Transverse colon (tissue), 4 donors: Measurements from ENCODE around the gene PLCXD3. TPM values are rescaled to one million over a fixed set of nuclear protein-coding genes. Genes with fewer than 3 reads are reported as not detected.

Experiments
- DNase-seq: peaks from one replicate; pipeline ENCODE4 v3.0.0-alpha.2; 2019
- H3K27ac ChIP-seq, 4 donors: fragments of 200-600 bp; sonication (generic); 2 replicates each; pipeline ENCODE4 v1.5.1; 2016 to 2018; ENCODE audit warnings: inconsistent platforms in 4 of 4
- H3K27me3 ChIP-seq: fragments of 200-600 bp; sonication (generic); 2 replicates; pipeline ENCODE4 v1.5.1; 2017; ENCODE audit warnings: inconsistent platforms
- H3K36me3 ChIP-seq, 4 donors: fragments of 200-600 bp; sonication (generic); 2 replicates each; pipeline ENCODE4 v1.5.1; 2017 to 2019; ENCODE audit warnings: inconsistent platforms in 4 of 4
- H3K4me1 ChIP-seq, 4 donors: fragments of 200-600 bp; sonication (generic); 2 replicates each; pipeline ENCODE4 v1.5.1; 2017 to 2020; ENCODE audit warnings: inconsistent platforms in 4 of 4
- H3K4me3 ChIP-seq, 4 donors: fragments of 200-600 bp; sonication (generic); 1 replicate in 1 of 4; 2 replicates in 3 of 4; pipeline versions ENCODE4 v1.5.1 to v1.6.1; 2017 to 2019; ENCODE audit warnings: inconsistent platforms in 4 of 4
- H3K9me3 ChIP-seq, 2 donors: fragments of 200-600 bp; sonication (generic); 2 replicates each; pipeline ENCODE4 v1.5.1; 2017 to 2019; ENCODE audit warnings: inconsistent platforms in 2 of 2
- CTCF ChIP-seq, 5 experiments: fragments of 200-600 bp in 3 of 5; fragments of 450-650 bp in 2 of 5; sonication (generic) in 3 of 5; IDR thresholded peaks; 1 replicate in 2 of 5; 2 replicates in 3 of 5; pipeline ENCODE4 v1.5.1; 2016 to 2017; ENCODE audit warnings: antibody characterized with exemption in 5 of 5, inconsistent platforms in 3 of 5, mild to moderate bottlenecking in 2 of 5, moderate library complexity in 1 of 5
- EP300 ChIP-seq: sonication (generic); formaldehyde crosslinking; IDR thresholded peaks from one replicate; pipeline ENCODE4 v1.6.1; 2017; ENCODE audit warnings: antibody characterized with exemption, low read depth
- POLR2A ChIP-seq: fragments of 450-650 bp; IDR thresholded peaks from one replicate; pipeline ENCODE4 v1.6.1; 2016; ENCODE audit warnings: antibody characterized with exemption, mild to moderate bottlenecking, moderate library complexity
- POLR2AphosphoS5 ChIP-seq, 3 donors: sonication (generic); formaldehyde crosslinking; IDR thresholded peaks; one replicate each; pipeline ENCODE4 v1.6.1; 2016; ENCODE audit warnings: antibody characterized with exemption in 3 of 3
- WGBS, 2 donors: methylation state at CpG; one replicate each; pipeline ENCODE4 v1.1.5; 2018; ENCODE audit warnings: low coverage in 1 of 2; 5-methylcytosine and 5-hydroxymethylcytosine counted together
- in situ Hi-C, 4 donors: fragments of 200-750 bp; cut with MboI; loops; one replicate each; pipeline versions ENCODE4 v1.15.0 to v1.15.1; 2017; ENCODE audit warnings: low sequenced_read_pairs in 3 of 4, low pct_ligation_motif_present in 1 of 4, low pct_unique_long_range_greater_than_20kb in 1 of 4
- intact Hi-C: fragments of 100-400 bp; cut with DNase I; formaldehyde crosslinking; loops from one replicate; pipeline ENCODE4 v1.15.1; 2023; ENCODE audit warnings: low total_unique reads
- total RNA-seq, 4 donors: library from RNA; depleted of rRNA; stranded (reverse); fragments of >200 nt; gene quantifications; one replicate each; pipeline ENCODE4 v1.1.0, GENCODE V29; 2016

The PLCXD3 gene
- total RNA-seq, 4 donors from 2014 or later: 0.64 to 1.9 (median 0.68) TPM; not detected in 1

GRCh38 chr5:41517909-41518308 is 7.5 kb upstream of the PLCXD3 start:
- no peaks in the 10 kb centered on the region for H3K9me3 ChIP-seq
- in situ Hi-C loops: no loop called here
- no peak for DNase-seq
- no peak overlapping the region for H3K27ac ChIP-seq
- no peaks in the 10 kb centered on the region for H3K4me1 ChIP-seq
- intact Hi-C loops: no loop called here
- TF ChIP-seq CTCF (IDR thresholded peaks at IDR 0.05): no peak
- no peak for TF ChIP-seq POLR2AphosphoS5 (IDR thresholded peaks at IDR 0.05)
- no peak for TF ChIP-seq POLR2A
- TF ChIP-seq EP300: no peak
- H3K4me3 ChIP-seq: no peak overlapping the region
- no peaks in the 10 kb centered on the region for H3K36me3 ChIP-seq
- H3K27me3 ChIP-seq: no peaks in the 10 kb centered on the region

GRCh38 chr5:41511241-41511640 is 840 bp upstream of the PLCXD3 start:
- H3K4me3 ChIP-seq: no peak overlapping the region
- 76% methylated on average over 1 of the region's 1 CpG; no CpG with 5 or more reads in 1 of the 2 donors for WGBS, 2 donors
- intact Hi-C loops: no loop called here
- no peaks in the 10 kb centered on the region for H3K36me3 ChIP-seq
- no peaks in the 10 kb centered on the region for H3K9me3 ChIP-seq
- in situ Hi-C loops: no loop called here
- H3K27me3 ChIP-seq: peaks cover 42% of the 10 kb centered on the region
- TF ChIP-seq CTCF (IDR thresholded peaks at IDR 0.05): no peak
- no peak for TF ChIP-seq POLR2A
- TF ChIP-seq EP300: no peak
- no peak for TF ChIP-seq POLR2AphosphoS5 (IDR thresholded peaks at IDR 0.05)
- DNase-seq: no peak
- H3K27ac ChIP-seq: no peak overlapping the region
- peaks cover 0 to 7% (median 5%) of the 10 kb centered on the region in 4 donors for H3K4me1 ChIP-seq

- in situ Hi-C loops: no loop called here
- no peaks in the 10 kb centered on the region for H3K36me3 ChIP-seq
- no peak overlapping the region for H3K27ac ChIP-seq
- H3K27me3 ChIP-seq: peaks cover 42% of the 10 kb centered on the region
- WGBS, 2 donors: 57% methylated on average over 34 of the region's 35 CpGs; no CpG with 5 or more reads in 1 of the 2 donors
- intact Hi-C loops: no loop called here
- DNase-seq: no peak
- TF ChIP-seq EP300: no peak
- no peak for TF ChIP-seq CTCF (IDR thresholded peaks at IDR 0.05)
- no peak for TF ChIP-seq POLR2AphosphoS5 (IDR thresholded peaks at IDR 0.05)
- TF ChIP-seq POLR2A: no peak
- peak overlapping the region in 3 of 4 donors; percentile 8 to 42 (median 17) for H3K4me3 ChIP-seq
- H3K4me1 ChIP-seq: peaks cover 0 to 7% (median 5%) of the 10 kb centered on the region in 4 donors
- H3K9me3 ChIP-seq: no peaks in the 10 kb centered on the region
Observed at GRCh38 chr5:41509399-41510175, 814 bp downstream of the PLCXD3 start.

- intact Hi-C loops: no loop called here
- Histone ChIP-seq H3K4me3 (no peak overlapping the region), H3K4me1 (peaks cover 0 to 7% (median 5%) of the 10 kb centered on the region in 4 donors), H3K36me3 (no peaks in the 10 kb centered on the region), H3K9me3 (no peaks in the 10 kb centered on the region), H3K27me3 (peaks cover 42% of the 10 kb centered on the region), H3K27ac (no peak overlapping the region)
- WGBS, 2 donors: 50 to 68% methylated on average over 3 to 5 of the region's 5 CpGs
- in situ Hi-C loops: no loop called here
- no peak for DNase-seq
- TF ChIP-seq EP300 (no peak), POLR2A (no peak), CTCF (IDR thresholded peaks at IDR 0.05) (no peak), POLR2AphosphoS5 (IDR thresholded peaks at IDR 0.05) (no peak)
Observed at GRCh38 chr5:41508696-41509398, 1.6 kb downstream of the PLCXD3 start.
